CD4-positive, CD25-positive, alpha-beta regulatory T cell (primary cell): Measurements from ENCODE around the gene MFAP2. TPM values are rescaled to one million over a fixed set of nuclear protein-coding genes. Genes with fewer than 3 reads are reported as not detected.
"Not testable (repeated sequence)": the region's sequence is repeated elsewhere in the genome, so short reads cannot be mapped to it uniquely, and the experiment has no call there.

ENCODE experiments used
- ATAC-seq, 2 donors: fragments of 150-1000 bp; cut with Tn5 transposase; one replicate each; pipeline ENCODE4 v1.10.0; 2021; ENCODE audit warnings: low read depth in 2 of 2, moderate number of reproducible peaks in 2 of 2, moderate library complexity in 1 of 2
- DNase-seq, 3 donors: peaks; one replicate each; pipeline versions ENCODE4 v3.0.0 to v3.0.0-alpha.2; 2012 to 2022; ENCODE audit warnings: mixed read lengths in 1 of 3
- H3K27ac ChIP-seq: one replicate; pipeline ENCODE4 v1.7.0; 2013; ENCODE audit warnings: mild to moderate bottlenecking, low read length; ENCODE audit not compliant: insufficient read depth, poor library complexity, severe bottlenecking
- H3K27me3 ChIP-seq: one replicate; pipeline ENCODE4 v1.7.0; 2013; ENCODE audit warnings: low read length; ENCODE audit not compliant: control insufficient read depth, insufficient read depth
- H3K36me3 ChIP-seq: one replicate; pipeline ENCODE4 v1.7.0; 2013; ENCODE audit warnings: mild to moderate bottlenecking, low read length, moderate library complexity; ENCODE audit not compliant: control insufficient read depth, insufficient read depth
- H3K4me1 ChIP-seq: 2 replicates; pipeline ENCODE4 v1.7.0; 2013; ENCODE audit warnings: mild to moderate bottlenecking, low read length; ENCODE audit not compliant: insufficient read depth, control insufficient read depth, poor library complexity, severe bottlenecking
- H3K4me3 ChIP-seq: one replicate; pipeline ENCODE4 v1.7.0; 2013; ENCODE audit warnings: low read depth, mild to moderate bottlenecking, low read length, moderate library complexity
- H3K9me3 ChIP-seq, 2 experiments: 1 replicate in 1 of 2; 2 replicates in 1 of 2; pipeline ENCODE4 v1.7.0; 2013; ENCODE audit warnings: low read length in 2 of 2, mild to moderate bottlenecking in 1 of 2, moderate library complexity in 1 of 2; ENCODE audit not compliant: control insufficient read depth in 2 of 2
- H3K27ac Mint-ChIP-seq, 3 donors: one replicate each; pipeline ENCODE4 v1.8.0; 2020 to 2022; ENCODE audit warnings: mild to moderate bottlenecking in 3 of 3, mixed read lengths in 3 of 3, moderate library complexity in 2 of 3
- H3K27me3 Mint-ChIP-seq: one replicate; pipeline ENCODE4 v1.8.0; 2022; ENCODE audit warnings: mild to moderate bottlenecking, mixed read lengths
- H3K36me3 Mint-ChIP-seq: one replicate; pipeline ENCODE4 v1.8.0; 2020; ENCODE audit warnings: mixed read lengths
- H3K4me1 Mint-ChIP-seq, 4 donors: one replicate each; pipeline ENCODE4 v1.8.0; 2020 to 2022; ENCODE audit warnings: mixed read lengths in 4 of 4, mild to moderate bottlenecking in 1 of 4
- H3K4me3 Mint-ChIP-seq, 4 donors: one replicate each; pipeline ENCODE4 v1.8.0; 2020 to 2022; ENCODE audit warnings: mild to moderate bottlenecking in 4 of 4, mixed read lengths in 4 of 4, moderate library complexity in 3 of 4
- H3K9me3 Mint-ChIP-seq, 7 donors: one replicate each; pipeline ENCODE4 v1.8.0; 2020 to 2022; ENCODE audit warnings: mixed read lengths in 7 of 7, mild to moderate bottlenecking in 3 of 7, moderate library complexity in 2 of 7
- polyA plus RNA-seq, 4 donors: library from polyadenylated mRNA; unstranded; fragments of 300-500 nt; fragmentation: Illumina TruSeq; gene quantifications; one replicate each; pipeline ENCODE4 v1.2.3, GENCODE V29; 2021
- total RNA-seq: library from RNA; stranded (reverse); gene quantifications from one replicate; pipeline ENCODE4 v1.2.3, GENCODE V29; 2022

The MFAP2 gene
- total and polyA plus RNA-seq, 5 donors from 2014 or later = not detected

DNA sequence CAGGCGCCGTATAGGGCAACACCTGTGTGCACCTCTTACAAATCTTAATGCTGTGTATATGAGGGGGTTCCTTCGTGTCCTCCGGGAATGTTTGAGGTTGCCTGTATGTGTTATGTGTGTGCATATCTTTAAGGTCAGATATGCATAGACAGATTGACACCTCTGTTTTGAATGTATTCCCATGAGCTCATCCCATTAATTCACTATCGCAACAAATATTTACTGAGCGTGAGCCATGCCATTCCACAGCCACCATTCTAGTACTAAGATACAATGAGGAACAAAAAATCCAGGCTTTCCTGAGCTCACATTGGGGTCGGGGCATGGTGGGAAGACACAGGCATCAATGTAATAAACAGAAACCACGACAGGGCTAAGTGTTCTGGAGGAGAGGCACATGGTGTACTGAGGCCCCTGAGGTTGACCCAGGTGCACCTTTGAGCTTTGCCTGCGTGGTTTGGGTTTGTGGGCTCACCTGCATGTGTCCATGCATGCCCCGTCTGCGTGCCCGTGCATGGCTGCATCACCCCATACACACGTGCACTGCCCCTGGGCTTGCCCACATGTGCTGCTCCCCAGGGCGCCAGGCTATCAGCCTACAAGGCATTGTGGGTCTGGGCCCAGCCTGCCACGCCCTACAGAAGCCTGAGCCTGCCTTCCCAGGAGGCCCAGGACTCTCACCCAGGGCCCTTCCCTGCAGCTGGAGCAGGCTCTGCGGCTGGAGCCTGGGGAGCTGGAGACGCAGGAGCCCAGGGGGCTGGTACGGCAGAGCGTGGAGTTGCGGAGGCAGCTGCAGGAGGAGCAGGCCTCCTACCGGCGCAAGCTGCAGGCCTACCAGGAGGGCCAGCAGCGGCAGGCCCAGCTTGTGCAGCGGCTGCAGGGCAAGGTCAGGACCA lies 51.0 kb downstream of the MFAP2 start:
- not testable (repeated sequence) for H3K27ac Mint-ChIP-seq, H3K36me3 Mint-ChIP-seq, H3K4me3 ChIP-seq, H3K9me3 Mint-ChIP-seq, H3K4me1 ChIP-seq, H3K4me3 Mint-ChIP-seq, H3K9me3 ChIP-seq, H3K36me3 ChIP-seq, DNase-seq, ATAC-seq, H3K27me3 ChIP-seq, H3K27ac ChIP-seq, H3K27me3 Mint-ChIP-seq
- H3K4me1 Mint-ChIP-seq = peaks cover 0 to 18% (median 2%) of the 10 kb centered on the region in 4 donors

DNA sequence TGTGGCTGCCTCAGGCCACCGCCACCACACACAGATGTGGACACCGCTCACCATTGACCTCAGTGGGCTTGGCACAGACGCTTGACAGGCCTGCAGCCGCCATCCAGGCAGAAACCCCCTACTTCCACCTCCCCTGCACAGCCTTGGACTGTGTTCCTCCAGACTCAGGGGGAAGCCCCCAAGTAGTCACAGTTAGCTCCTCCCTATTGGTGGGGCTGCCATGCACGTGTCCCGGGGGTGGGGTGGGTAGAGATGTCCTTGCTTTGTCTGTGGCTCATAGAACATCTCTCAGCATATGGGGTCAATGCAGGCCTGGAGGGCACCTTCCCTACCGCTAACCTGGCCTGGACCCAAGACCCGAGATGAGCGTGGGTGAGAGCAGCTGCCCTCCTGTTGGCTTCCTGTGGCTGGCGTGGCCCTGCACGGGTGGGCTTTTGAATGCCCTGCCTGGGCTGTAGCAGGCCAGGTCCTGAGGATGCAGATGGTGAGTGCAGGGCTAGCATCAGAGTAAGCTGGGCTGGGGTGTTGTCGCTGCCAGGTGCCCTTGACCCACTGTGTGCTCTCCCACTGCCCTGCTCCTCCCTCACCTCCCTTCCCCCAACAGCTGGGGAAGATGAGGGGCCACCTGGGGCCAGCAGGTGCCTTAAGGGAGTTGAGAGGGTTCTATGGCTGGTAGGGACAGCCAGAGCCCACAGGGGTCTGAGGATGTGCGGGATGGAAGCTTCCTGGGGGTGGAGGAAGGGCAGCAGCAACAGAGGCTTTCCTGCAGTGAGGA lies 52.5 kb downstream of the MFAP2 start:
- Histone ChIP-seq H3K36me3 (no peaks in the 10 kb centered on the region), H3K27me3 (no peaks in the 10 kb centered on the region), H3K4me1 (no peaks in the 10 kb centered on the region), H3K9me3 (no peaks in the 10 kb centered on the region), H3K27ac (no peak overlapping the region), H3K4me3 (no peak overlapping the region)
- no peaks in the 10 kb centered on the region for H3K27me3 Mint-ChIP-seq
- peaks cover 0 to 23% (median 2%) of the 10 kb centered on the region in 4 donors for H3K4me1 Mint-ChIP-seq
- DNase-seq (no peak), ATAC-seq (peak; percentile 9 to 16)
- H3K4me3 Mint-ChIP-seq = no peak overlapping the region
- H3K27ac Mint-ChIP-seq = no peak overlapping the region
- no peaks in the 10 kb centered on the region for H3K9me3 Mint-ChIP-seq
- H3K36me3 Mint-ChIP-seq = peaks cover 14% of the 10 kb centered on the region

DNA sequence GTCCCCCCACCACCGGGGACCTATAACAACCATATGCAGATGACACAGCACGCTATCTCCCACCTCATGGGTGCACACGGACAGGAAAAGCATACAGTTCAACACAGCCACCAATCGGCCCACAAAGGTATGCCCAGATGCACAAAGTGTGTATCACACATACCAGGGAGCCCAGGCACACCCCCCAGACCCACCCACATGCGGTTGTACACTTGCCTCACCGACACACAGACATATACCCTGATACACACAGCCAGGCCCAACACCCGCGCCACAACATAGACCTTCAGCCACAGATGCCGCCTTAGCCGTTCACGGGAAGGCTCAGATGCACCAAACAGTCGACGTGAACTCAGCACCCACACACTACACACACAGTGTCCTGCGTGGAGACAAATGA lies 53.2 kb downstream of the MFAP2 start:
- Histone ChIP-seq H3K27ac (no peak overlapping the region), H3K4me3 (no peak overlapping the region), H3K9me3 (no peaks in the 10 kb centered on the region), H3K36me3 (no peaks in the 10 kb centered on the region), H3K27me3 (no peaks in the 10 kb centered on the region), H3K4me1 (peaks cover under 1% of the 10 kb centered on the region)
- ATAC-seq (no peak), DNase-seq (no peak)
- H3K4me1 Mint-ChIP-seq = peaks cover 0 to 30% (median 4%) of the 10 kb centered on the region in 4 donors
- peaks cover 11% of the 10 kb centered on the region for H3K36me3 Mint-ChIP-seq
- no peaks in the 10 kb centered on the region for H3K27me3 Mint-ChIP-seq
- no peak overlapping the region for H3K4me3 Mint-ChIP-seq
- no peaks in the 10 kb centered on the region for H3K9me3 Mint-ChIP-seq
- H3K27ac Mint-ChIP-seq = peak overlapping the region in 1 of 3 donors; percentile 47

DNA sequence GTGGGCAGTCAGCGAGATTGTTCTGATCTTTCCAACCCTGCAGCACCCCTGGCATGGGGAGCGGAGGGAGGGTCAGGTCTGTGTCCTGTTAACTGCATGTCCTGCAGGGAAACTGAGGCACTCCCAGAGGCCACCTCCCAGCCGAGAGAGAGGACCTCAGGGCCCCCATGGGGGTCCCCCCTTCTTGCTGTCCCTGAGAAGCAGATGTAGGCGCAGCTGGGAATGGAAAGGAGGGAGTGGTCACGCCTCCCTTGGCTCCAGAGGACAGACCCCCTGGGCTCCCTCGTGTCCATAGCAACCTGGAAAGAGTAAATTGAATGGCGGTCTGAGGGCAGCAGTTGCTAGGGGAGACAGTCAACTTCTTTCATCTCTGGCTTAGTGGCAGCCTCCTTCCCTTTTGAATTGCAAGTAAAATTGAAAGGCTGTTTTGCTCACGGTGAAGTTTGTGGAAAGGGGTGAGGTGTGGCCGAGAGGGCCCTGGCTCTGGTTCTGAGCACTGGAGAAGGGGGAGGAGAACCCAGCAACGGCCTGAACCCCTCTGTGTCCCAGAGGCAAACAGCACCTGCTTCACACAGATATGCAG lies 53.8 kb downstream of the MFAP2 start:
- Histone ChIP-seq H3K27ac (no peak overlapping the region), H3K4me3 (no peak overlapping the region), H3K4me1 (peaks cover 8% of the 10 kb centered on the region), H3K27me3 (no peaks in the 10 kb centered on the region), H3K9me3 (no peaks in the 10 kb centered on the region), H3K36me3 (no peaks in the 10 kb centered on the region)
- Mint-ChIP-seq H3K9me3 (no peaks in the 10 kb centered on the region), H3K36me3 (peaks cover 8% of the 10 kb centered on the region), H3K4me3 (no peak overlapping the region), H3K27ac (no peak overlapping the region), H3K27me3 (no peaks in the 10 kb centered on the region), H3K4me1 (peaks cover 0 to 36% (median 8%) of the 10 kb centered on the region in 4 donors)
- ATAC-seq = no peak
- no peak for DNase-seq

DNA sequence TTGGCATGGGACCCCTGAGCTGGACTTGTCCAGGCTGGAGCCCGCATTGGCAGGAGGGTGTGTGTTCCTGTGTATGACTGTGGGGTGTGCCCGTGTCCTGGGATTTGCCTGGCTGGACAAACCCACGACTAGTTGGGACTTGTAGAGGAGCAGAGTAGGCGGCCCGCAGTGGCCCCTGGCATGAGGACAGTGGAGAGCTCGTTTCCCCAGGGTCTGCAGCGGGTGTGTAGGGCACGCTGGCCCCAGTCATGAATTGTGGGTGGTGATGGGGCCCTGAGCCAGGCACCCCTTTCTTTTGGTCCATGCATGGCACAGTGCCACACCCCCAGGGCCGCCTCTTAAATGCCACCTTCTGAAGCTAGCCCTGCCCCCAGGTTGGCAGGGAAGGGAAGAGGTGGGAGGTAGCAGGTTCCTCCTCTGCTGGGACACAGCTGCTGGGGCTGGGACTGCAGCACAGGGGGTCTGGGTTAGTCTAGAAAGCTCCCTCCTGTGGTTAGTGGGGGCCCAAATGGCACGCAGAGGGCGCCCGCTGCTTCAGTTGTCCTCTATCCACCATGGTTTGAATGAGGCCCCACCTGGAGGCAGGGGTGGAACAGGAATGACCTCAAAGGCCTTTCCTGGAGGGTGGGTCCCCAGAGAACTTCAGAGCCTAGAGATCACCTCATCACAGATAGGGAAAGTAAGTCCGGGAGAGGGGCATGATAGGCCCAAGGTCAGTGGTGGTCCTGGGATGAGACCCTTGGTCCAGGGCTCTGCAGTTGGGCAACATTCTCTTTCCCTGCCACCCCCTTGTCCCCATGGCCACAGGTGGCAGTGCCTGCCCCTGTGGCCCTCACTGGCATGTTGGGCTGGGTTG lies 54.6 kb downstream of the MFAP2 start:
- Histone ChIP-seq H3K36me3 (no peaks in the 10 kb centered on the region), H3K27ac (no peak overlapping the region), H3K9me3 (no peaks in the 10 kb centered on the region), H3K4me1 (peaks cover 10% of the 10 kb centered on the region), H3K4me3 (no peak overlapping the region), H3K27me3 (no peaks in the 10 kb centered on the region)
- H3K27me3 Mint-ChIP-seq = no peaks in the 10 kb centered on the region
- DNase-seq (no peak), ATAC-seq (no peak)
- H3K4me3 Mint-ChIP-seq = no peak overlapping the region
- H3K4me1 Mint-ChIP-seq = peaks cover 0 to 44% (median 11%) of the 10 kb centered on the region in 4 donors
- peak overlapping the region in 1 of 3 donors; percentile 64 for H3K27ac Mint-ChIP-seq
- H3K36me3 Mint-ChIP-seq = peaks cover 4% of the 10 kb centered on the region
- H3K9me3 Mint-ChIP-seq = no peaks in the 10 kb centered on the region

DNA sequence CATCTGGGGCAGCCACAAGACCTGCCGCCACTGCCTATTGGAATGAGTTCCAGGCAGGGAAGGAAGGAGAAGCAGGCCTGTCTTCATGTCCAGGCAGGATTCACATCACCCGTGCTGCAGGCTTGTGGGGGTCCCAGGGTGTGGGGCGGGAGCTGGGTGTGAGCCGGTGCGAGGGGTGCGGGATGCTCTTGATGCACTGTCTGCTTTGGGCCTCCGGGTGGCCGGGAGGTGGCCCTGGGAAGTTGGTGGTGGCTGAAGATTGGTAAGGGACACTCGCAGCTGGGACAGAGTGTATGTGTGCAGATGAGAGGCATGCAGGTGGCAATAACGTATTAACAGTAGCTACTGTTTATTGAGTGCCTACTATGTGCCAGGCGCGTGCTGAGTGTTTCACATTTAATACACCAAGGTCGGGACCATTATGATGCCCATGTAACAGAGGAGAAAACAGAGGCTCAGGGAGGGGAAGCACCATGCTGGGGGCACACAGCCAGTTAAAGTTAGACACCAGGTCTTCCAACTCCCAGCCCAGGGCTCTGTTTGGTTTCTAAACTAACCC lies 55.4 kb downstream of the MFAP2 start:
- no peaks in the 10 kb centered on the region for H3K36me3 ChIP-seq
- H3K4me1 Mint-ChIP-seq = peaks cover 0 to 46% (median 11%) of the 10 kb centered on the region in 4 donors
- H3K27ac ChIP-seq = no peak overlapping the region
- ATAC-seq (no peak), DNase-seq (no peak)
- H3K9me3 Mint-ChIP-seq = no peaks in the 10 kb centered on the region
- no peaks in the 10 kb centered on the region for H3K9me3 ChIP-seq
- no peak overlapping the region for H3K4me3 ChIP-seq
- H3K27ac Mint-ChIP-seq = peak overlapping the region in 2 of 3 donors; percentile 6 to 64
- peak overlapping the region in 1 of 4 donors; percentile 53 for H3K4me3 Mint-ChIP-seq
- H3K36me3 Mint-ChIP-seq = peaks cover 4% of the 10 kb centered on the region
- no peaks in the 10 kb centered on the region for H3K27me3 Mint-ChIP-seq
- H3K4me1 ChIP-seq = peaks cover 10% of the 10 kb centered on the region
- no peaks in the 10 kb centered on the region for H3K27me3 ChIP-seq
